Body of pancreas (tissue), 4 donors: Measurements from ENCODE around the gene UHRF1.
"Not testable (repeated sequence)": the region's sequence is repeated elsewhere in the genome, so short reads cannot be mapped to it uniquely, and the experiment has no call there.

Source experiments
- CTCF ChIP-seq, 7 experiments: fragments of 450-650 bp in 4 of 7; fragments of 200-600 bp in 3 of 7; sonication (generic) in 3 of 7; IDR thresholded peaks; one replicate each; pipeline ENCODE4 v1.5.1; 2016 to 2019; ENCODE audit warnings: antibody characterized with exemption in 7 of 7
- POLR2A ChIP-seq, 3 donors: fragments of 450-650 bp; IDR thresholded peaks; one replicate each; pipeline ENCODE4 v1.6.1; 2016; ENCODE audit warnings: antibody characterized with exemption in 3 of 3, mild to moderate bottlenecking in 2 of 3

- TF ChIP-seq CTCF, POLR2A (IDR thresholded peaks at IDR 0.05): not testable (repeated sequence)
These were observed 8.4 kb upstream of the UHRF1 start for GRCh38 chr19:4900879-4901278.
